ENCODE measurements around the gene RPTOR.

DNA sequence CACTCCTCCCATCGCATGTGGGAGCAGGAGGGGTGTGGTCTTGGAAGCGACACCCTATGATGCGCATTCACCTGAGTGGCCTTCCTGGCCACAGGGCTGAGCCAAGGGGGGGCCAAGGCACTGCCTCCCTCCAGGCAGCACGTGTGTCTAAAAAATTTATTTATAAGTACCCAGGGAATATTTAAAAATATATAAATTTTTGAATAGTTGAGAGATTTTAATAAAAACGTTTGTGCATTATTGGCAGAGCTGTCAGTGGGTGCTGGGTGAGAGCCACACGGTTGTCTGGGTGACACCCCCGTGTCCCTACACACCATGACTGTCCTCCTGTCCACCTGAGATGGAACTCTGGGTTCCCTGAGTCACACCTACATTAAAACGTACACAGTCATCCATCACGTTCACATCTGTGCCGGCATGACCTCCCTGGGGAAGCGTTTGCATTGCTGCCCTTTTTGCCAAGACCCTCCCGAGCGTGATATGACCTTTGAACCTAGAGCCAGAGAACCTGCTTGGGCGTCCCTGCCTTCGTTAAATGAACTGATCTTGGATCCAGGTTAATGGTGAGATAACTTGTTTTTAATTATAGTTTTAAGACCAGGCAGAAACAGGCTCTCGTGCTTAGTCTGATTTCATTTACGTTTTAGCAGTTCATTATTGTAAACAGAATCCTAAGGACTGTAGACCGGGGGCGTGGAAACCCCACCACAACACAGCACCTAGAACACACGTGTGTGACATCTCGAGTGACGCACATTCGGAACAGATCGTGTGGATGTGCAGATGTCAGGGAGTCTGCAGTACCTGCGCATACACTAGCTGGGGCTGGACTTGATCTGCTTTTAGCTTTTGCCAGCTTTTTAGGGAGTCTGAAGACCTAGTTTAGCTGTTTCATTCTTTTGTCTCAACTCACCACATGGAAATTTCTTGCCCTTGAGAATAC lies 254.2 kb downstream of the RPTOR start:
- TF ChIP-seq EZH2 (IDR thresholded peaks at IDR 0.05) (no peak), POLR2AphosphoS5 (IDR thresholded peaks at IDR 0.05; ENCODE audit: borderline replicate concordance, low read depth, low read length) (no peak)
